K562 (cell line): ENCODE results near the gene EXOSC2. TPM values are rescaled to one million over a fixed set of nuclear protein-coding genes. Genes with fewer than 3 reads are reported as not detected.

Experiments used
- CREM ChIP-seq: IDR thresholded peaks from 2 replicates; pipeline ENCODE4 v1.6.1; 2014; ENCODE audit warnings: antibody characterized with exemption, low read depth
- FOXA3 ChIP-seq, 2 experiments: fragments of 450-650 bp in 1 of 2; sonication (generic) in 1 of 2; formaldehyde crosslinking; IDR thresholded peaks in 1 of 2; conservative IDR thresholded peaks in 1 of 2; 2 replicates each; pipeline versions ENCODE4 v1.4.0 to v1.8.0; 2020 to 2022; ENCODE audit warnings: mild to moderate bottlenecking in 2 of 2, missing genetic modification reagents in 1 of 2
- FOXJ2 ChIP-seq: fragments of 200-800 bp; sonication (Bioruptor generic); IDR thresholded peaks from 2 replicates; pipeline ENCODE4 v1.6.1; 2016; ENCODE audit warnings: missing genetic modification characterization, missing compliant biosample characterization
- HDAC8 ChIP-seq: fragments of 450-650 bp; IDR thresholded peaks from 2 replicates; pipeline ENCODE4 v1.6.1; 2016; ENCODE audit warnings: mild to moderate bottlenecking, missing genetic modification characterization, moderate library complexity, missing compliant biosample characterization
- KAT8 ChIP-seq: fragments of 450-650 bp; IDR thresholded peaks from 2 replicates; pipeline ENCODE4 v1.6.1; 2016; ENCODE audit warnings: low read depth, mild to moderate bottlenecking
- KDM1A ChIP-seq, 2 experiments: fragments of 450-650 bp; IDR thresholded peaks; 2 replicates each; pipeline ENCODE4 v1.6.1; 2016; ENCODE audit warnings: mild to moderate bottlenecking in 2 of 2
- L3MBTL2 ChIP-seq: fragments of 450-650 bp; IDR thresholded peaks from 2 replicates; pipeline ENCODE4 v1.6.1; 2016; ENCODE audit warnings: mild to moderate bottlenecking, moderate library complexity
- MAX ChIP-seq: sonication (generic); formaldehyde crosslinking; IDR thresholded peaks from 2 replicates; pipeline ENCODE4 v1.9.0; 2022; ENCODE audit warnings: mild to moderate bottlenecking, missing genetic modification reagents
- MAZ ChIP-seq, 2 experiments: fragments of 450-650 bp in 1 of 2; sonication (generic) in 1 of 2; formaldehyde crosslinking; IDR thresholded peaks in 1 of 2; conservative IDR thresholded peaks in 1 of 2; 2 replicates each; pipeline versions ENCODE4 v1.4.0 to v1.5.0; 2020; ENCODE audit warnings: mild to moderate bottlenecking in 1 of 2, missing genetic modification reagents in 1 of 2
- MBD2 ChIP-seq: sonication (generic); IDR thresholded peaks from 2 replicates; pipeline ENCODE4 v1.6.1; 2016; ENCODE audit warnings: low read depth, borderline replicate concordance
- MTA3 ChIP-seq: fragments of 450-650 bp; formaldehyde crosslinking; IDR thresholded peaks from 2 replicates; pipeline ENCODE4 v1.6.1; 2017; ENCODE audit warnings: mild to moderate bottlenecking, borderline replicate concordance
- MXI1 ChIP-seq: IDR thresholded peaks from 2 replicates; pipeline ENCODE4 v1.6.1; 2011; ENCODE audit warnings: low read depth, mild to moderate bottlenecking, improper control_type of control experiment, low read length
- MYC ChIP-seq, 2 experiments: fragments of 250-450 bp in 1 of 2; sonication (Bioruptor Pico) in 1 of 2; IDR thresholded peaks; 2 replicates each; pipeline versions ENCODE4 v1.5.1 to v1.6.1; 2012 to 2021; ENCODE audit warnings: low read depth in 2 of 2, borderline replicate concordance in 1 of 2, improper control_type of control experiment in 1 of 2, low read length in 1 of 2, mild to moderate bottlenecking in 1 of 2, moderate library complexity in 1 of 2
- POLR2B ChIP-seq: fragments of 450-650 bp; IDR thresholded peaks from 2 replicates; pipeline ENCODE4 v1.6.1; 2018; ENCODE audit warnings: low read depth; ENCODE audit not compliant: partially characterized antibody
- SAP30 ChIP-seq: fragments of 200-600 bp; sonication (generic); IDR thresholded peaks from 2 replicates; pipeline ENCODE4 v1.6.1; 2012; ENCODE audit warnings: borderline replicate concordance, low read depth, mild to moderate bottlenecking, moderate library complexity, low read length, control low read depth, inconsistent platforms; ENCODE audit not compliant: insufficient read depth, poor library complexity, severe bottlenecking
- TSHZ1 ChIP-seq: fragments of 250-450 bp; sonication (Bioruptor Pico); IDR thresholded peaks from 2 replicates; pipeline ENCODE4 v1.4.0; 2020; ENCODE audit warnings: mild to moderate bottlenecking, moderate library complexity
- ZNF184 ChIP-seq: sonication (generic); formaldehyde crosslinking; IDR thresholded peaks from 2 replicates; pipeline ENCODE4 v1.5.0; 2020; ENCODE audit warnings: missing genetic modification reagents
- ZSCAN32 ChIP-seq: fragments of 450-650 bp; formaldehyde crosslinking; IDR thresholded peaks from 2 replicates; pipeline ENCODE4 v1.4.0; 2020; ENCODE audit warnings: mild to moderate bottlenecking, moderate library complexity
- polyA plus RNA-seq, 8 experiments: library from polyadenylated mRNA; depleted of rRNA in 4 of 8; stranded (reverse) in 5 of 8; unstranded in 3 of 8; fragments of >200 nt; fragmentation: Nextera tagmentation in 2 of 8; fragmentation: Illumina TruSeq in 1 of 8; extraction: Ambion mirVana in 2 of 8; extraction: Trizol in 1 of 8; gene quantifications; 2 replicates each; pipeline versions ENCODE4 v1.2.1 to v1.2.3, GENCODE V29; 2011 to 2014; ENCODE audit warnings: inconsistent platforms in 1 of 8, missing spikeins in 1 of 8
- total RNA-seq, 7 experiments: library from RNA; depleted of rRNA in 6 of 7; stranded (reverse); fragments of >200 nt in 6 of 7; fragmentation: Illumina TruSeq in 2 of 7; extraction: Trizol in 2 of 7; gene quantifications; 2 replicates each; pipeline versions ENCODE4 v1.2.1 to v1.2.3, GENCODE V29; 2011 to 2021; ENCODE audit warnings: low replicate concordance in 1 of 7
- TF ChIP-seq, protein P1 (sequence below), 2 experiments: IDR thresholded peaks; 2 replicates each; pipeline ENCODE4 v1.6.1; 2011; ENCODE audit warnings: borderline replicate concordance in 1 of 2, control low read depth in 1 of 2, low read depth in 1 of 2, low read length in 1 of 2, mild to moderate bottlenecking in 1 of 2, mixed read lengths in 1 of 2, moderate library complexity in 1 of 2; ENCODE audit not compliant: insufficient read depth in 1 of 2, insufficient read length in 1 of 2, poor library complexity in 1 of 2, severe bottlenecking in 1 of 2; ENCODE audit errors: extremely low read depth in 1 of 2

Gene EXOSC2
- total and polyA plus RNA-seq, 9 of the 15 experiments (the other 6 are each of a cell fraction or from before 2014, with no cell fraction given): 46.0 to 101 (median 77.6) TPM

DNA sequence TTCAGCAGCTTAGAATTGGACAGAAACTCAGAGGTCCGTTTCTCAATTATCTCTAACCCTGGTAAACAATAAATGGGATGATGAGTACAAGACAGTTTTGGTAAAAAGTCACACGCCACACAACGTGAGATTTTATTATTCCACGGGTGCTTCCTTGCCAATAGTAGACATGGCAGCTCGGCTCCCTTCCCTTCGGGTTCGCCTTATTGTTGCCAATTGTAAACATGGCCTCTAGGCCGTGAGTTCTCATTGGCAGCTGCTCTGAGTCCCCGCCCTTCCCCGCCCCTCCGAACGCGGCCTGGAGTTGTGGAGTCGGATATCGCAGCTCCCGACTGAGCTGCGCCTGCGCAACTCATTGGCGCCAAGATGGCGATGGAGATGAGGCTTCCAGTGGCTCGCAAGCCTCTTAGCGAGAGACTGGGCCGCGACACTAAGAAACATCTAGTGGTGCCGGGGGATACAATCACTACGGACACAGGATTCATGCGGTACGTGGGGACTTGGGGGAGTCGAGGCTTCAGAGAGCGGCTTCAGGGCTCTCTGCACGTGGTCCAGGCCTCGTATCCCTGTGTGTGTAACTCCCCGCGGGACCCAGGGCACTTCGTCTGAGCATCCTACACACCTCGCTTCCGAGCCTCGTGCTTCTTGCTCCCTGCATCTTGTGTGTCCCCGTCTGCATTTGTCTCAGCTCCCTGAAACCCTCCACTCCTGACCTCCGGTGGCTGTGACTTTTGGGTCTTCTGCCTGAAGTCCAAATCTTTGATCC, at the start of gene EXOSC2 (continued):
- TF ChIP-seq TSHZ1 (CRISPR knock-in tag) (no peak), HDAC8 (peak; percentile 32; the same call in 1 of the 2 replicates), MTA3 (peak; percentile 39; the same call in 1 of the 2 replicates), MBD2 (peak; percentile 90), KDM1A (IDR thresholded peaks at IDR 0.05) (no peak), MAZ (CRISPR knock-in tag; conservative IDR thresholded peaks at IDR 0.05 in 1 of 2, IDR thresholded peaks at IDR 0.05 in 1 of 2) (peak in 1 of 2 experiments; percentile 49; a peak in 2 of 4 replicates), KAT8 (no peak), ZSCAN32 (CRISPR knock-in tag) (no peak), MXI1 (0 out of 2 replicates have a peak, but pooled peaks have one; percentile 15), FOXA3 (CRISPR knock-in tag; conservative IDR thresholded peaks at IDR 0.05 in 1 of 2, IDR thresholded peaks at IDR 0.05 in 1 of 2) (peak; percentile 18 to 98; a peak in 2 of 4 replicates), MYC (IDR thresholded peaks at IDR 0.05; ENCODE audit: low read depth, low read length) (peak; percentile 96), MYC (CRISPR knock-in tag; IDR thresholded peaks at IDR 0.05; ENCODE audit: borderline replicate concordance, low read depth) (peak; percentile 81; the same call in 1 of the 2 replicates), CREM (peak; percentile 54; the same call in 1 of the 2 replicates), L3MBTL2 (peak; percentile 94), SAP30 (peak; percentile 78), POLR2B (peak; percentile 94), MAX (CRISPR knock-in tag) (peak; percentile 96), ZNF184 (no peak), FOXJ2 (tag) (0 out of 2 replicates have a peak, but pooled peaks have one; percentile 22)
- TF ChIP-seq, protein P1, sequence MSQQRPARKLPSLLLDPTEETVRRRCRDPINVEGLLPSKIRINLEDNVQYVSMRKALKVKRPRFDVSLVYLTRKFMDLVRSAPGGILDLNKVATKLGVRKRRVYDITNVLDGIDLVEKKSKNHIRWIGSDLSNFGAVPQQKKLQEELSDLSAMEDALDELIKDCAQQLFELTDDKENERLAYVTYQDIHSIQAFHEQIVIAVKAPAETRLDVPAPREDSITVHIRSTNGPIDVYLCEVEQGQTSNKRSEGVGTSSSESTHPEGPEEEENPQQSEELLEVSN (IDR thresholded peaks at IDR 0.05; ENCODE audit: borderline replicate concordance in 1 of 2, extremely low read depth in 1 of 2, insufficient read depth in 1 of 2, insufficient read length in 1 of 2, low read depth in 1 of 2, low read length in 1 of 2, poor library complexity in 1 of 2, severe bottlenecking in 1 of 2): peak; percentile 89 to 92
